ENCODE measurements around the gene SLC27A2.

DNA sequence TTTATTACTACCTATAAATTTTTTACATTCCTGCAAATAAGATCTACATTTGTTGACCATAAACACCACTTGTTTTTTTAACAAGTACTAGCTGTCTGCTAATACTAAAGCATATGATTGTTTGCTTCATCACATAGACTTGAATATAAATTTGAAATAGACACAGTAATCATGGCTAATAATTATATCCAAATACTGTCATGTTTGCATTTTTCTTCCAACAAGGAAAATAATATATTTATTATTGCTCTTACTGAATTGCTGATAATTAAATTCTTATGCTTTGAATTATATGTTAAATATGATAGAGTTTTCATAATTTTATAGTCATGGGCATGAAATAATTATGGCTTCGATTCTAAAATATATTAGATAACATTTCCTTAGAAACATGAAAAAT is 43.1 kb downstream of the SLC27A2 start:
- TF ChIP-seq, protein P1, sequence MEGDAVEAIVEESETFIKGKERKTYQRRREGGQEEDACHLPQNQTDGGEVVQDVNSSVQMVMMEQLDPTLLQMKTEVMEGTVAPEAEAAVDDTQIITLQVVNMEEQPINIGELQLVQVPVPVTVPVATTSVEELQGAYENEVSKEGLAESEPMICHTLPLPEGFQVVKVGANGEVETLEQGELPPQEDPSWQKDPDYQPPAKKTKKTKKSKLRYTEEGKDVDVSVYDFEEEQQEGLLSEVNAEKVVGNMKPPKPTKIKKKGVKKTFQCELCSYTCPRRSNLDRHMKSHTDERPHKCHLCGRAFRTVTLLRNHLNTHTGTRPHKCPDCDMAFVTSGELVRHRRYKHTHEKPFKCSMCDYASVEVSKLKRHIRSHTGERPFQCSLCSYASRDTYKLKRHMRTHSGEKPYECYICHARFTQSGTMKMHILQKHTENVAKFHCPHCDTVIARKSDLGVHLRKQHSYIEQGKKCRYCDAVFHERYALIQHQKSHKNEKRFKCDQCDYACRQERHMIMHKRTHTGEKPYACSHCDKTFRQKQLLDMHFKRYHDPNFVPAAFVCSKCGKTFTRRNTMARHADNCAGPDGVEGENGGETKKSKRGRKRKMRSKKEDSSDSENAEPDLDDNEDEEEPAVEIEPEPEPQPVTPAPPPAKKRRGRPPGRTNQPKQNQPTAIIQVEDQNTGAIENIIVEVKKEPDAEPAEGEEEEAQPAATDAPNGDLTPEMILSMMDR (IDR thresholded peaks at IDR 0.05; ENCODE audit: insufficient read depth, low read length, poor library complexity, severe bottlenecking), result no peak
- no peak for TF ChIP-seq EZH2phosphoT487 (conservative IDR thresholded peaks at IDR 0.05; ENCODE audit: low read length)

Data from SU-DHL-6 (cell line).